Stimulated activated CD4-positive, alpha-beta T cell treated with anti-CD3 and anti-CD28 coated beads, Interleukin-4, amount 100 ng/mL, for 24 hours (primary cell): ENCODE data around the gene PHKA2.

Experiments
- DNase-seq: peaks from one replicate; pipeline ENCODE4 v3.0.0-alpha.2; 2020

PHKA2 gene

DNA sequence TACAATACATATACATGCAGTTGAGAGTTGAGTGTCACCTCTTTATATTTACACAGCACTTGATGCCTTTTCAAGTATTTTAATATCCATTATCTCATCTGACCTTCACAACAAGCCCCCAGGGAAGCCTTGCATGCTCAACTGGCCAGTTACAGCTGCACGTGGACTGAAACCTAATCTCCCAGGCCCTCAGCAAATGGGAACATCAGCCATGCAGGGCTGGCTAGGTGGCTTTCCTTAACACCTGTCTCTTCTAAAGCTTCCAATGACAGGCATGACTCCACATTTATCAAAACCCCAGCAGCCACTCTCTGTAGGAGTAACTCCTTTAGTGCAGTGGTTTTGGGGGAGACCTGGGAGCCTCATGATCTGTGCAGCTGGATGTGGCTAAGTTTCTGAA lies 56.4 kb downstream of the PHKA2 start:
- no peak for DNase-seq

DNA sequence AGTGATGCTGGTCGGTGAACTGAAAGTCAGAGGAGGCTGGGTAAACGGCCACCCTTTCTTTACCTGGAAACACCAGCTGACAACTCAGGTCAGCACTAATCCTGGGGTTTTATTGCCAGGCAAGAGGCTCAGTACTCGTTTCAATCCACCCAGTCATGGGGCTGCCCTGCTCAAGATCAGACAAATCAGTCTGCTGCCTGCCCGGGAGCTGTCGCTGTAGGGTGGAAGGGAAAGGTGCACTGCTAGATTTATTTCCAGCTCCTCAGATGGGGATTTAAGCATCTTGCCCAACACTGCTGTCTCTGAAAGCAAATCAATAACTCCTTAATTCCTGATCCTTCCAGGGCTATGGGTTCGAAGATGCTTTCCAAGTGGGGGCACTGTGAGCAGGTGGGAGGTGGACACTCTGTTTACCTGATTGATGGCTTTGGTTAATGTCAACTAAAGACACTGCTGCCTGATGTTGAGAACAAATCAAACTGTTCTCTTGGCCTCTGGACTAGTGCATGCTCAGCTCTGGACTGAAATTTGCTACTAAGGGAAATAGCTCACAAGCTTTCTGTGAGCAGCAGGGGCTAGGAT lies 59.3 kb downstream of the PHKA2 start:
- no peak for DNase-seq

DNA sequence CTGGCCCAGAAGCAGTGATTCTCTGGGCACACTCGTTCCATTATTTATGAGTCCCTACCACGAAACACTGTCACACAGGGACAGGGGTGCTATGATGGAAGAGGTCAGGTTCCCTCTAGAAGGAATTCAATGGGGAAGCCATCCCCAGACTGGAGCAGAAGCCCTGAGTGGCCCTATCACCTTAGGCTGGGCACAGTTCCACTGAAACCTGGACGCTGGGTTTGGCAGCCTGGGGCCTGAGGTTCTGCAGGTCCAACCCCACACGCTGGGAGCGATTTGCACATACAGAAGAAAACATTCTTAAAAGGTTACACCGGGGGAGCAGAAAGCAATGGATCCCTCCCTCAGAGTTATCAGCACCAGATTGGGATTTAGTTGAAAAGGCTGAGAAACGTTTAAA lies 63.3 kb downstream of the PHKA2 start:
- no peak for DNase-seq

- DNase-seq = no peak
Observed at GRCh38 chrX:18920079-18920478, 63.8 kb downstream of the PHKA2 start.

GRCh38 chrX:18917831-18918230 lies 66.1 kb downstream of the PHKA2 start:
- DNase-seq = no peak

DNA sequence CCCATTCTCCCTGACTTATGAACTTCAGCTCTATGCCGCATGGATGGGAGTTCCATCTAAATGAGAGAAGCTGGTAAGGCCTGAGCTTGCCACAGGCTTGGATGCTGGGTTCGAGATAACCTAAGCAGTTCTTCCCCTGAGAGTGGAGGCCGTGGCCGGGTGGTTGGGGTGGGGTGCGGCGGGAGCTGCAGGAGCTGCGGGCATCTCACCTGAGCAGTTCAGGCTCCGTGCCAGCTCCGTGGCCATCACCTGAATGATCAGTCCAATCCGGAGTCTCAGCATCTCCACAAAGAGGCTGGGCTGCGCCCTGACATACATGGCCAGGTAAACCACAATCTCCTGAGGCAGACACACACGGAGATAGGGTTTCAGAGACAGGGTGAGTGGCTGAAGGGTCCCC lies 77.6 kb downstream of the PHKA2 start:
- DNase-seq = no peak

- DNase-seq = no peak
Observed at GRCh38 chrX:18900401-18900976, 83.4 kb downstream of the PHKA2 start.

DNA sequence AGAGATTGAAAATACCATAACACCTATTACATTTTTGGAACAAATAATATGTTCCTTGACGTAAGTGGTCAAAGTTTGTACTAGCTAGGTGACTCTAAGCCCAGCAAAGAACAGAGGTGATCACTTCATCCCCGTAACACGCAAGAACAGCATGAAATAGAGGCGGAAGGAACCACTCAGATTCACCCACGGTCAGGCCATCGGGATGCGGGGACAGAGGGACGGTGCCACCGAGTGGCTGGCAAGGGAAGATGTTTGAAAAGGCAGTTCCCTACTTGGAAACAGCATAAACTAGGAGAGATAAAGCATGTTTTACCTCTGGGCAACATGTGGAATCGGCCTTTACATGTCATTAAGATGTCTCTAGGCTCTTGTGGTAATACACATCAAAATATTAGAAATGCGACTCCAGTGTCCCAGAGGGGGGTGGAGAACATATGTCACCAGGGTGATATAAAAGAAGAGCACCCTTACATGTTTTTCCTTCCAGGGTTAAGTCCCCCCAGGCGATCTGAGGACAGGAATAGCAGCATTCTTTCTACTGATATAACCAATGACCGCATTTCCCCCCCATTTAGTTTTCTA lies 84.0 kb downstream of the PHKA2 start:
- no peak for DNase-seq

GRCh38 chrX:18898492-18898891 lies 85.4 kb downstream of the PHKA2 start:
- DNase-seq = no peak

DNA sequence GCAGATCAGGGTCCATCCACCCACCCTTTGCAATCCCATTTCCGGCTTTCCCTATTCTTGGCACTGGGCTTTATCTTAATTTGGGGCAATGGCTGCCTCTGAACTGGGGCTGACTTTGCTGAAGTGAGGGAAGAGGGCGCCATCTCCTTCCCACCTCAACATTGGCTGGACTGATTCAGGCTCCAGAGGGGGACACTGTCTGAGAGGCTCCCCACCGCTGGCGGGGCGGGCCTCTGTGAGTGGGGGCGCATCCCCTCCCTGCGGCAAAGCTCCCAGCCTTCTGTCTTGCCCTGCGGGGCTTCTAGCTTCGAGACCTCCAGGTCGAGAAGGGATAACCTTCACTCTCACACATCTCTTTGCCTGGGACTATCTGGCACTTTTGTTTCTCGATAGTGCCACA lies 85.8 kb downstream of the PHKA2 start:
- no peak for DNase-seq

DNA sequence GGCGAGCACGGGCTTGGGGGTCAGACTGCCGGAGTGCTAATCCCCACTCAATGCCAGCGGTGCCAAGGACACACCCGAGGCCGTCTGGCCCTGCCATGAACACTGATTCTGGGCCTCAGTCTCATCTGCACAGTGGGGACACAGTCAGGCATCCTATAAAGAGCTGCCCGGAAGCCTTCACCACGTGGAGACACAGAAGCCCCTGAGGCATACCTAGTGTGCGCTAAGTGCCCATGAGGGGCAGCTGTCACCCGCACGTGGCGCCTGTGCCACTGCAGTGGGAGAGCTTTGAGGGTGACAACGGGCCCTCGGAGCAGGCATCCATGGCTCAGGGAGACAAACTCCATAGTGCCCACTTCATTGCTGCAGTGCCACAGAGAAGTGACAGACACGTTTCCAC lies 86.3 kb downstream of the PHKA2 start:
- DNase-seq = no peak

- DNase-seq = no peak
Observed at GRCh38 chrX:18896680-18897544, 87.0 kb downstream of the PHKA2 start.

GRCh38 chrX:18895189-18895951 lies 88.5 kb downstream of the PHKA2 start:
- DNase-seq = no peak

- no peak for DNase-seq
Observed at GRCh38 chrX:18894156-18894555, 89.8 kb downstream of the PHKA2 start.

- no peak for DNase-seq
Observed at GRCh38 chrX:18893536-18893935, 90.4 kb downstream of the PHKA2 start.

DNA sequence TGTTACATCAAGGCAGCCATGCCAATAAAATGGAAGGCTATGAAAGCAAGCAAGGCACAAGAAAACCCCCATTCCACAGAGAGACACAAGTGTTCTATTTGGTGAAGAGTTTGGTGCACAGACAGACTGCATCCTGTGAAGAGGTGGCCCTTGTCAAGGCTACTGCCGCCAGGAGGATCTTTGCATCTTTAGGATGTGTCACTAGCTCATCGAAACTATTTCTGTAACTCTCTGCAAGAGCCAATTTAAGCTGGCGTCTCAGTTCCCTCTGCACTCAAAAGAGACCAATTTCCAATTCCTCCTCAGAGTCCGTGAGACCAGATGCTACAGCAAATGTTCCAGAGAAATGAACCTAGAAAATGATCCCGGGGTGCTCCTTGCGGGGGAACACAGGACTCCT lies 91.0 kb downstream of the PHKA2 start:
- no peak for DNase-seq

DNA sequence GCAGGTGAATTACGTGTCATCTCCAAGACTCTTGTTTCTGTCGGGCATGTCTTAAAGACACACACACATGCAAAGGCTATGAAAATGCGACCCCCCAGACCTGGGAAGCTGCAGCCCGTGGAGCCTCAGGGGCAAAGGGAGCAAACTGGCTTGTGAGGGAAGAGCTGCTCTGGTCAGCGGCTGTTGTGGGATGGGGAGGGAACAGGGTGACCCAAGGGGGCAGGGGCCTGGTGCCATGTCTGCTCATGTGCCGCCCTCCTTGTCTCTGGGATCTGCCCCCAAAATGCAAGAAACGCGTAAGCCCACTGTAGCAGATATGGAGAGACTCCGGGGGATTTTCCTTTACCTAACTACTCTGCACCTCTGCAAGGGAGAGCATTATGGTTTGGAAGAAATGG lies 92.4 kb downstream of the PHKA2 start:
- no peak for DNase-seq

- no peak for DNase-seq
Observed at GRCh38 chrX:18890724-18891547, 93.0 kb downstream of the PHKA2 start.

GRCh38 chrX:18890049-18890381 lies 93.9 kb downstream of the PHKA2 start:
- DNase-seq = no peak

GRCh38 chrX:18889346-18890048 lies 94.4 kb downstream of the PHKA2 start:
- DNase-seq = no peak

GRCh38 chrX:18888281-18888680 lies 95.6 kb downstream of the PHKA2 start:
- no peak for DNase-seq

DNA sequence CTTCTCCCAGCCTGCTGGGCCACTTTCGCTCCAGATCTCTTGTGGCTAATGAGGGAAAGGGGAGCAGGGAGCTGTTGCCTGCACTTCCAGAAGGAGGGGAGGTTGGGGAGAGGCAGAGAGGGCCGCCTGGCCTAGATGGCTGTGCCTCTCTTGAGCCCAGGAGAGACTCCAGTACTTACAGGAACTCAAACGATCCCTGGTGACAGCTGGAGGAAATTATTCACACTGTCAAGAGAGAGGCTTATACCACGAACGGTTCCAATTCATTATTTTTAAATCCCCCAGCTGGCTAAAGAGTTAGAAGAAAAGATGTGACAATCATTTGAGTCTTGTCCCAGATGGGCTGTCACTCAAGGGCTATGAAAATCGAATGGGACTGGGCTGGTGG lies 96.1 kb downstream of the PHKA2 start:
- no peak for DNase-seq
